HepG2 (cell line): ENCODE measurements around the gene NUBPL. TPM values are rescaled to one million over a fixed set of nuclear protein-coding genes. Genes with fewer than 3 reads are reported as not detected.
A peak's percentile ranks its signal among the peaks of the same experiment; 100 is the strongest.
"Not testable (repeated sequence)": the region's sequence is repeated elsewhere in the genome, so short reads cannot be mapped to it uniquely, and the experiment has no call there.

Experiments used
- ATAC-seq: fragments of 200-7000 bp; cut with Tn5 transposase; 3 replicates; pipeline ENCODE4 v1.9.1; 2020; ENCODE audit warnings: mild to moderate bottlenecking, moderate library complexity
- BruUV-seq: library from RNA; stranded (reverse); fragments of 400-500 nt; replicated peaks from 2 replicates; lab custom pipeline; 2021; lab: Mats Ljungman, UMichigan
- CTCF ChIA-PET: fragments of 300-600 bp; formaldehyde crosslinking; extraction: SDS; loops from one replicate; lab custom pipeline; 2021; ENCODE audit warnings: low total read pairs, inconsistent platforms, low intra/inter-chr PET ratio; lab: Yijun Ruan, JAX
- POLR2A ChIA-PET: fragments of 350-600 bp; sonication (Branson Sonifier 250); formaldehyde crosslinking; loops from one replicate; lab custom pipeline; 2020; ENCODE audit warnings: antibody characterized with exemption, inconsistent platforms; lab: Yijun Ruan, JAX
- DNase-seq: peaks from one replicate; pipeline ENCODE4 v3.0.0-alpha.2; 2015; ENCODE audit warnings: low spot score
- FAIRE-seq: peaks from 3 replicates; lab custom pipeline; 2011; peaks lifted over from hg19 to GRCh38; lab: Jason Lieb, UNC
- H2AFZ ChIP-seq: one replicate; pipeline ENCODE4 v1.6.1; 2011; ENCODE audit warnings: low read length, inconsistent platforms
- H3K27ac ChIP-seq: fragments of 300-600 bp; 3 replicates; pipeline ENCODE4 v1.8.0; 2011; ENCODE audit warnings: mixed run types, mild to moderate bottlenecking, mixed read lengths, low read length, inconsistent platforms; ENCODE audit not compliant: insufficient read depth; ENCODE audit errors: extremely low read length
- H3K27me3 ChIP-seq, 2 experiments: fragments of 200-600 bp in 1 of 2; 2 replicates in 1 of 2; 3 replicates in 1 of 2; pipeline versions ENCODE4 v1.6.0 to v1.8.0; 2011; ENCODE audit warnings: low read length in 2 of 2, mild to moderate bottlenecking in 2 of 2, moderate library complexity in 2 of 2, inconsistent platforms in 1 of 2; ENCODE audit not compliant: insufficient read depth in 2 of 2, control insufficient read depth in 1 of 2
- H3K36me3 ChIP-seq, 2 experiments: fragments of 200-600 bp in 1 of 2; replicated peaks in 1 of 2; 2 replicates in 1 of 2; 3 replicates in 1 of 2; pipeline versions ENCODE4 v1.5.1 to v1.8.0; 2011; ENCODE audit warnings: low read length in 2 of 2, inconsistent platforms in 1 of 2; ENCODE audit not compliant: insufficient read depth in 2 of 2, control insufficient read depth in 1 of 2
- H3K4me1 ChIP-seq: 2 replicates; pipeline ENCODE4 v1.5.1; 2012; ENCODE audit warnings: low read length, inconsistent platforms; ENCODE audit not compliant: insufficient read depth
- H3K4me2 ChIP-seq: 2 replicates; pipeline ENCODE4 v1.6.0; 2011; ENCODE audit warnings: low read depth, low read length, inconsistent platforms
- H3K4me3 ChIP-seq, 3 experiments: fragments of 200-600 bp in 1 of 3; sonication (generic), shearing (Covaris generic) in 1 of 3; replicated peaks in 1 of 3; 2 replicates each; pipeline ENCODE4 v1.5.1; 2011 to 2016; ENCODE audit warnings: low read length in 3 of 3, inconsistent platforms in 2 of 3, low read depth in 2 of 3, mild to moderate bottlenecking in 2 of 3, control low read depth in 1 of 3, mixed read lengths in 1 of 3; ENCODE audit not compliant: insufficient read depth in 1 of 3
- H3K79me2 ChIP-seq: one replicate; pipeline ENCODE4 v1.6.1; 2011; ENCODE audit warnings: low read length, inconsistent platforms; ENCODE audit not compliant: insufficient read depth
- H3K9ac ChIP-seq: 2 replicates; pipeline ENCODE4 v1.6.0; 2011; ENCODE audit warnings: mild to moderate bottlenecking, low read depth, low read length, inconsistent platforms; ENCODE audit not compliant: insufficient read depth
- H3K9me3 ChIP-seq: 2 replicates; pipeline ENCODE4 v1.5.1; 2012; ENCODE audit warnings: mild to moderate bottlenecking, low read length
- H4K20me1 ChIP-seq: 2 replicates; pipeline ENCODE4 v1.6.0; 2011; ENCODE audit warnings: inconsistent platforms, mild to moderate bottlenecking, low read length, moderate library complexity; ENCODE audit not compliant: insufficient read depth
- GMEB1 ChIP-seq: sonication (generic); formaldehyde crosslinking; IDR thresholded peaks from 2 replicates; pipeline ENCODE4 v1.5.1; 2020; ENCODE audit warnings: missing genetic modification reagents, mild to moderate bottlenecking, borderline replicate concordance
- RAD21 ChIP-seq: fragments of 450-650 bp; formaldehyde crosslinking; IDR thresholded peaks from 2 replicates; pipeline ENCODE4 v1.5.0; 2020; ENCODE audit warnings: mild to moderate bottlenecking
- SMARCC2 ChIP-seq: fragments of 450-650 bp; IDR thresholded peaks from 2 replicates; pipeline ENCODE4 v1.6.1; 2017; ENCODE audit warnings: antibody characterized with exemption, mild to moderate bottlenecking
- SP4 ChIP-seq: sonication (generic); formaldehyde crosslinking; IDR thresholded peaks from 2 replicates; pipeline ENCODE4 v1.8.1; 2023; ENCODE audit warnings: mild to moderate bottlenecking, missing genetic modification reagents
- TAF1 ChIP-seq: sonication (generic); formaldehyde crosslinking; IDR thresholded peaks from 2 replicates; pipeline ENCODE4 v1.4.0; 2020; ENCODE audit warnings: missing genetic modification reagents
- TEF ChIP-seq: sonication (generic); formaldehyde crosslinking; IDR thresholded peaks from 2 replicates; pipeline ENCODE4 v1.5.0; 2020; ENCODE audit warnings: missing genetic modification reagents
- TP53 ChIP-seq: sonication (generic); formaldehyde crosslinking; conservative IDR thresholded peaks from 2 replicates; pipeline ENCODE4 v1.4.0; 2020; ENCODE audit warnings: missing genetic modification reagents
- ZBTB3 ChIP-seq: sonication (generic); formaldehyde crosslinking; IDR thresholded peaks from 2 replicates; pipeline ENCODE4 v1.4.0; 2020; ENCODE audit warnings: low read depth, mild to moderate bottlenecking, moderate library complexity, missing genetic modification reagents, borderline replicate concordance
- ZKSCAN1 ChIP-seq: fragments of 150-350 bp; IDR thresholded peaks from 2 replicates; pipeline ENCODE4 v1.6.1; 2014; ENCODE audit warnings: low read length
- ZNF124 ChIP-seq: sonication (generic); formaldehyde crosslinking; IDR thresholded peaks from 2 replicates; pipeline ENCODE4 v1.4.0; 2020; ENCODE audit warnings: missing genetic modification reagents
- ZNF781 ChIP-seq: sonication (generic); formaldehyde crosslinking; IDR thresholded peaks from 2 replicates; pipeline ENCODE4 v1.5.1; 2020; ENCODE audit warnings: borderline replicate concordance, mild to moderate bottlenecking, missing genetic modification reagents; ENCODE audit errors: not compliant biosample characterization
- WGBS: methylation state at CpG from one replicate; pipeline ENCODE4 v1.1.6; 2017; ENCODE audit warnings: low lambda C conversion rate; 5-methylcytosine and 5-hydroxymethylcytosine counted together
- in situ Hi-C: cut with HindIII; loops from 2 replicates; pipeline ENCODE4 v1.10.0; 2017; ENCODE audit warnings: low pct_unique_long_range_greater_than_20kb; ENCODE audit not compliant: extremely low pct_ligation_motif_present
- intact Hi-C: fragments of 100-400 bp; cut with micrococcal nuclease; formaldehyde crosslinking; loops from one replicate; pipeline ENCODE4 v1.10.0; 2022; ENCODE audit not compliant: unreplicated experiment
- polyA plus RNA-seq, 8 experiments: library from polyadenylated mRNA; depleted of rRNA in 3 of 8; stranded (reverse) in 7 of 8; unstranded in 1 of 8; fragments of >200 nt; fragmentation: Illumina TruSeq in 4 of 8; extraction: Trizol in 4 of 8; gene quantifications; 2 replicates each; pipeline versions ENCODE4 v1.2.1 to v1.2.3, GENCODE V29; 2011 to 2016; ENCODE audit warnings: low read depth in 4 of 8, missing spikeins in 1 of 8, mixed read lengths in 1 of 8; ENCODE audit not compliant: insufficient read depth in 1 of 8
- total RNA-seq, 5 experiments: library from RNA; depleted of rRNA; stranded (reverse); fragments of >200 nt; fragmentation: Illumina TruSeq; extraction: Trizol; gene quantifications; 2 replicates each; pipeline ENCODE4 v1.2.3, GENCODE V29; 2016; ENCODE audit warnings: low read depth in 1 of 5

NUBPL gene
- total and polyA plus RNA-seq, 2 of the 13 experiments (the other 11 are each of a cell fraction or from before 2014, with no cell fraction given), result 21.3 to 44.1 TPM

GRCh38 chr14:31889297-31889696, 328.1 kb downstream of the NUBPL start (continued):
- no peak for TF ChIP-seq GMEB1
- TF ChIP-seq SMARCC2, result no peak
- TF ChIP-seq TP53 (CRISPR knock-in tag), result no peak

- H3K9me3 ChIP-seq, CTCF ChIA-PET, H3K4me3 ChIP-seq, H3K79me2 ChIP-seq, H3K9ac ChIP-seq, FAIRE-seq, DNase-seq, H4K20me1 ChIP-seq, H3K27ac ChIP-seq, BruUV-seq, H3K27me3 ChIP-seq, ATAC-seq, H3K36me3 ChIP-seq, H2AFZ ChIP-seq, in situ Hi-C loops, POLR2A ChIA-PET, H3K4me2 ChIP-seq: not testable (repeated sequence)
- intact Hi-C loops, result loop anchor here (10.0 kb wide), 1 partner anchor 375 kb away; no protein-coding TSS in a partner anchor
- peaks cover 11% of the 10 kb centered on the region; the same call in 1 of the 2 replicates for H3K4me1 ChIP-seq
- WGBS, result 71% methylated on average over 4 of the region's 4 CpGs
These were observed 329.0 kb downstream of the NUBPL start for GRCh38 chr14:31890202-31890601.

- H3K27ac ChIP-seq, result no peak overlapping the region
- no peaks in the 10 kb centered on the region for H3K36me3 ChIP-seq
- H3K4me3 ChIP-seq, result no peak overlapping the region
- H3K4me1 ChIP-seq, result peaks cover 16% of the 10 kb centered on the region; the same call in 1 of the 2 replicates
- no TSS peak for BruUV-seq
- no peak overlapping the region for H2AFZ ChIP-seq
- TF ChIP-seq ZKSCAN1 (no peak), RAD21 (CRISPR knock-in tag) (no peak), ZNF124 (CRISPR knock-in tag) (no peak), SP4 (CRISPR knock-in tag) (0 out of 2 replicates have a peak, but pooled peaks have one; percentile 25), TEF (CRISPR knock-in tag) (no peak), ZNF781 (peak; percentile 8), TAF1 (CRISPR knock-in tag) (no peak), ZBTB3 (CRISPR knock-in tag) (no peak)
- ChIA-PET CTCF (no interaction called here), POLR2A (no interaction called here)
- no peaks in the 10 kb centered on the region for H3K9me3 ChIP-seq
- intact Hi-C loops (loop anchor here (10.0 kb wide), 1 partner anchor 378 kb away; no protein-coding TSS in a partner anchor), in situ Hi-C loops (no loop called here)
- WGBS, result 32% methylated on average over 5 of the region's 5 CpGs
- H4K20me1 ChIP-seq, result no peaks in the 10 kb centered on the region
- FAIRE-seq (no peak), ATAC-seq (peak; percentile 43), DNase-seq (no peak)
- no peaks in the 10 kb centered on the region for H3K79me2 ChIP-seq
- peaks cover 0 to 6% of the 10 kb centered on the region in 2 experiments; a peak in 1 of 5 replicates for H3K27me3 ChIP-seq
- H3K4me2 ChIP-seq, result no peak overlapping the region
- H3K9ac ChIP-seq, result no peak overlapping the region
These were observed 332.1 kb downstream of the NUBPL start for GRCh38 chr14:31893221-31893757.
